IMR-90 (cell line): ENCODE results near the gene ADPRS. TPM values are rescaled to one million over a fixed set of nuclear protein-coding genes. Genes with fewer than 3 reads are reported as not detected.

ENCODE experiments used
- ATAC-seq: fragments of 200-7000 bp; cut with Tn5 transposase; 2 replicates; pipeline ENCODE4 v1.9.1; 2020; ENCODE audit warnings: low read depth, mild to moderate bottlenecking, moderate library complexity
- BruUV-seq: library from RNA; stranded (reverse); fragments of 400-500 nt; replicated peaks from 2 replicates; lab custom pipeline; 2021; lab: Mats Ljungman, UMichigan
- CTCF ChIA-PET: fragments of 300-600 bp; formaldehyde crosslinking; extraction: SDS; loops from one replicate; lab custom pipeline; 2021; ENCODE audit warnings: antibody characterized with exemption; lab: Yijun Ruan, JAX
- POLR2A ChIA-PET: fragments of 300-600 bp; sonication (Branson Sonifier 250); formaldehyde crosslinking; loops from one replicate; lab custom pipeline; 2022; ENCODE audit warnings: antibody characterized with exemption; ENCODE audit not compliant: unreplicated experiment; lab: Charles Lee
- DNase-seq: peaks from one replicate; pipeline ENCODE4 v3.0.0; 2013
- H2AFZ ChIP-seq: replicated peaks from 2 replicates; pipeline ENCODE3; 2013; ENCODE audit warnings: low read length, mild to moderate bottlenecking; ENCODE audit not compliant: poor library complexity
- H2AK5ac ChIP-seq: 2 replicates; pipeline ENCODE4 v1.6.1; 2013; ENCODE audit warnings: low read depth, low read length, inconsistent platforms
- H2AK9ac ChIP-seq: replicated peaks from 2 replicates; pipeline ENCODE3; 2013; ENCODE audit warnings: mild to moderate bottlenecking, low read depth, low read length, moderate library complexity; ENCODE audit not compliant: poor library complexity
- H2BK120ac ChIP-seq: 2 replicates; pipeline ENCODE4 v1.6.1; 2013; ENCODE audit warnings: low read depth, low read length, inconsistent platforms
- H2BK15ac ChIP-seq: 3 replicates; pipeline ENCODE4 v1.6.1; 2013; ENCODE audit warnings: low read depth, low read length, inconsistent platforms
- H2BK20ac ChIP-seq: 2 replicates; pipeline ENCODE4 v1.6.1; 2013; ENCODE audit warnings: low read depth, mild to moderate bottlenecking, inconsistent platforms, low read length, moderate library complexity
- H2BK5ac ChIP-seq: 2 replicates; pipeline ENCODE4 v1.6.1; 2013; ENCODE audit warnings: mild to moderate bottlenecking, low read depth, low read length, inconsistent platforms; ENCODE audit not compliant: poor library complexity, severe bottlenecking
- H3K14ac ChIP-seq: replicated peaks from 2 replicates; pipeline ENCODE4 v1.6.1; 2013; ENCODE audit warnings: low read depth, low read length, inconsistent platforms
- H3K18ac ChIP-seq: 2 replicates; pipeline ENCODE4 v1.6.1; 2013; ENCODE audit warnings: low read depth, low read length, control low read depth
- H3K23ac ChIP-seq: 2 replicates; pipeline ENCODE4 v1.6.1; 2013; ENCODE audit warnings: low read depth, low read length, inconsistent platforms
- H3K27ac ChIP-seq: 2 replicates; pipeline ENCODE4 v1.5.1; 2013; ENCODE audit warnings: mild to moderate bottlenecking, control low read depth, low read length; ENCODE audit not compliant: insufficient read depth
- H3K27me3 ChIP-seq: 2 replicates; pipeline ENCODE4 v1.6.1; 2013; ENCODE audit warnings: low read length; ENCODE audit not compliant: control insufficient read depth, insufficient read depth
- H3K36me3 ChIP-seq: 2 replicates; pipeline ENCODE4 v1.6.1; 2013; ENCODE audit warnings: low read length, mixed read lengths; ENCODE audit not compliant: control insufficient read depth, insufficient read depth
- H3K4ac ChIP-seq: 2 replicates; pipeline ENCODE4 v1.6.1; 2013; ENCODE audit warnings: low read depth, low read length, inconsistent platforms
- H3K4me1 ChIP-seq: 2 replicates; pipeline ENCODE4 v1.6.1; 2013; ENCODE audit warnings: low read length, mixed read lengths; ENCODE audit not compliant: control insufficient read depth, insufficient read depth
- H3K4me2 ChIP-seq: 2 replicates; pipeline ENCODE4 v1.6.1; 2013; ENCODE audit warnings: low read depth, mild to moderate bottlenecking, control low read depth, low read length, moderate library complexity
- H3K4me3 ChIP-seq: 2 replicates; pipeline ENCODE4 v1.5.1; 2013; ENCODE audit warnings: low read depth, mild to moderate bottlenecking, control low read depth, low read length, moderate library complexity; ENCODE audit not compliant: insufficient read depth
- H3K56ac ChIP-seq: 2 replicates; pipeline ENCODE4 v1.6.1; 2013; ENCODE audit warnings: low read length, inconsistent platforms; ENCODE audit not compliant: insufficient read depth; ENCODE audit errors: extremely low read depth
- H3K79me1 ChIP-seq, 2 experiments: 2 replicates each; pipeline ENCODE4 v1.6.1; 2013; ENCODE audit warnings: low read length in 2 of 2, inconsistent platforms in 1 of 2, low read depth in 1 of 2
- H3K9ac ChIP-seq: 2 replicates; pipeline ENCODE4 v1.6.1; 2013; ENCODE audit warnings: low read depth, low read length, control low read depth
- H3K9me1 ChIP-seq: 2 replicates; pipeline ENCODE4 v1.6.1; 2013; ENCODE audit warnings: low read length, inconsistent platforms; ENCODE audit not compliant: insufficient read depth
- H3K9me3 ChIP-seq: 2 replicates; pipeline ENCODE4 v1.6.1; 2013; ENCODE audit warnings: low read length; ENCODE audit not compliant: control insufficient read depth, insufficient read depth
- H4K20me1 ChIP-seq: 2 replicates; pipeline ENCODE4 v1.6.1; 2013; ENCODE audit warnings: low read length, inconsistent platforms; ENCODE audit not compliant: insufficient read depth
- H4K5ac ChIP-seq: 2 replicates; pipeline ENCODE4 v1.6.1; 2013; ENCODE audit warnings: mild to moderate bottlenecking, low read depth, low read length, control low read depth
- H4K8ac ChIP-seq, 2 experiments: 2 replicates each; pipeline ENCODE4 v1.6.1; 2013; ENCODE audit warnings: low read depth in 2 of 2, low read length in 2 of 2, control low read depth in 1 of 2, inconsistent platforms in 1 of 2
- H4K91ac ChIP-seq: 2 replicates; pipeline ENCODE4 v1.6.1; 2013; ENCODE audit warnings: low read depth, low read length, inconsistent platforms; ENCODE audit not compliant: insufficient read depth
- CEBPB ChIP-seq: IDR thresholded peaks from 2 replicates; pipeline ENCODE4 v1.6.1; 2012; ENCODE audit warnings: low read depth, low read length, improper control_type of control experiment
- MXI1 ChIP-seq: IDR thresholded peaks from 2 replicates; pipeline ENCODE4 v1.6.1; 2012; ENCODE audit warnings: low read depth, mild to moderate bottlenecking, low read length, moderate library complexity, borderline replicate concordance
- RFX5 ChIP-seq: IDR thresholded peaks from 2 replicates; pipeline ENCODE4 v1.8.0; 2012; ENCODE audit warnings: low read depth, mild to moderate bottlenecking, low read length, moderate library complexity
- SMC3 ChIP-seq: fragments of 150-350 bp; IDR thresholded peaks from 2 replicates; pipeline ENCODE4 v1.6.1; 2016; ENCODE audit warnings: low read depth, mild to moderate bottlenecking, antibody characterized with exemption, low read length, moderate library complexity
- WGBS, 2 experiments: methylation state at CpG; one replicate each; pipeline versions ENCODE4 v1.1.5 to v1.1.7; 2013; ENCODE audit warnings: missing lambda C conversion rate in 2 of 2; ENCODE audit not compliant: insufficient read length in 1 of 2; ENCODE audit errors: extremely low coverage in 2 of 2; 5-methylcytosine and 5-hydroxymethylcytosine counted together
- dilution Hi-C: fragments of 300-500 bp; cut with HindIII; formaldehyde crosslinking; loops from one replicate; pipeline ENCODE4 v1.14.3; 2018; ENCODE audit warnings: low sequenced_read_pairs; ENCODE audit not compliant: unreplicated experiment
- in situ Hi-C: fragments of 300-500 bp; cut with MboI; formaldehyde crosslinking; loops from 3 replicates; pipeline ENCODE4 v1.14.3; 2019; ENCODE audit warnings: low sequenced_read_pairs, inconsistent platforms, mixed read lengths
- intact Hi-C: fragments of 100-400 bp; cut with micrococcal nuclease; formaldehyde crosslinking; loops from 2 replicates; pipeline ENCODE4 v1.10.0; 2022
- polyA plus RNA-seq, 3 experiments: library from polyadenylated mRNA; depleted of rRNA; stranded (reverse); fragments of >200 nt; gene quantifications; 2 replicates each; pipeline ENCODE4 v1.2.3, GENCODE V29; 2012; ENCODE audit warnings: low replicate concordance in 1 of 3
- total RNA-seq: library from RNA; depleted of rRNA; stranded (reverse); fragments of >200 nt; gene quantifications from 2 replicates; pipeline ENCODE4 v1.2.3, GENCODE V29; 2012
- TF ChIP-seq, protein P1 (sequence below): fragments of 150-350 bp; IDR thresholded peaks from 2 replicates; pipeline ENCODE4 v1.6.1; 2017; ENCODE audit warnings: mild to moderate bottlenecking, antibody characterized with exemption, low read length, low read depth

ADPRS gene
- total and polyA plus RNA-seq, 2 of the 4 experiments (the other 2 are of a cell fraction), result 31.0 to 37.2 TPM

GRCh38 chr1:36081926-36082485 lies 6.7 kb upstream of the ADPRS start:
- Histone ChIP-seq H3K9me3 (no peaks in the 10 kb centered on the region), H4K5ac (no peak overlapping the region), H3K27me3 (no peaks in the 10 kb centered on the region; the same call in 1 of the 2 replicates), H3K36me3 (no peaks in the 10 kb centered on the region), H2AK5ac (no peak overlapping the region), H4K91ac (no peak overlapping the region), H2AFZ (no peak overlapping the region), H4K20me1 (no peaks in the 10 kb centered on the region), H3K4me1 (no peaks in the 10 kb centered on the region), H3K9ac (no peak overlapping the region), H3K18ac (no peak overlapping the region), H3K9me1 (peaks cover 3% of the 10 kb centered on the region; the same call in 1 of the 2 replicates), H4K8ac (no peak overlapping the region), H3K56ac (no peak overlapping the region), H2BK15ac (no peak overlapping the region), H3K79me1 (no peaks in the 10 kb centered on the region), H3K14ac (no peak overlapping the region), H2AK9ac (no peak overlapping the region), H3K27ac (no peak overlapping the region), H2BK5ac (no peak overlapping the region), H3K4ac (no peak overlapping the region), H2BK120ac (no peak overlapping the region), H3K4me3 (no peak overlapping the region), H3K23ac (no peak overlapping the region), H3K4me2 (no peak overlapping the region), H2BK20ac (no peak overlapping the region)
- intact Hi-C loops, result loop anchor here (10.0 kb wide), 1 partner anchor 147 kb away; the partner anchor contains the start of gene AGO3
- BruUV-seq, result no TSS peak
- dilution Hi-C loops, result no loop called here
- ATAC-seq (no peak), DNase-seq (no peak)
- ChIA-PET POLR2A (no interaction called here), CTCF (interaction anchor here (0.7 kb wide), 1 partner anchor 12 kb away, joined by 5 read pairs; no protein-coding TSS in a partner anchor)
- TF ChIP-seq MXI1 (no peak), RFX5 (no peak), SMC3 (no peak), CEBPB (no peak)
- TF ChIP-seq, protein P1, sequence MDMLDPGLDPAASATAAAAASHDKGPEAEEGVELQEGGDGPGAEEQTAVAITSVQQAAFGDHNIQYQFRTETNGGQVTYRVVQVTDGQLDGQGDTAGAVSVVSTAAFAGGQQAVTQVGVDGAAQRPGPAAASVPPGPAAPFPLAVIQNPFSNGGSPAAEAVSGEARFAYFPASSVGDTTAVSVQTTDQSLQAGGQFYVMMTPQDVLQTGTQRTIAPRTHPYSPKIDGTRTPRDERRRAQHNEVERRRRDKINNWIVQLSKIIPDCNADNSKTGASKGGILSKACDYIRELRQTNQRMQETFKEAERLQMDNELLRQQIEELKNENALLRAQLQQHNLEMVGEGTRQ, result no peak
- in situ Hi-C loops, result no loop called here
- no CpG with 5 or more reads among the region's 3 CpGs for WGBS, 2 experiments
